Stomach smooth muscle (tissue), 2 donors: ENCODE measurements around the gene RAET1G.

Experiments
- H3K27ac ChIP-seq: one replicate; pipeline ENCODE4 v1.7.0; 2013; ENCODE audit warnings: mild to moderate bottlenecking, low read length, inconsistent platforms
- H3K27me3 ChIP-seq, 2 donors: one replicate each; pipeline ENCODE4 v1.7.0; 2013; ENCODE audit warnings: low read length in 2 of 2; ENCODE audit not compliant: insufficient read depth in 2 of 2, control insufficient read depth in 1 of 2
- H3K36me3 ChIP-seq, 2 donors: one replicate each; pipeline ENCODE4 v1.7.0; 2013; ENCODE audit warnings: low read length in 2 of 2; ENCODE audit not compliant: control insufficient read depth in 2 of 2, insufficient read depth in 2 of 2
- H3K4me1 ChIP-seq: one replicate; pipeline ENCODE4 v1.7.0; 2013; ENCODE audit warnings: low read length; ENCODE audit not compliant: control insufficient read depth, insufficient read depth
- H3K4me3 ChIP-seq, 2 donors: one replicate each; pipeline ENCODE4 v1.7.0; 2013; ENCODE audit warnings: low read length in 2 of 2
- H3K9ac ChIP-seq, 2 donors: one replicate each; pipeline ENCODE4 v1.7.0; 2013; ENCODE audit warnings: low read length in 2 of 2, mild to moderate bottlenecking in 1 of 2
- H3K9me3 ChIP-seq, 2 donors: one replicate each; pipeline ENCODE4 v1.7.0; 2013; ENCODE audit warnings: low read length in 2 of 2; ENCODE audit not compliant: control insufficient read depth in 2 of 2
- donor health status: healthy.
- donor health status: Pancreatic carcinoma.

The RAET1G gene

DNA sequence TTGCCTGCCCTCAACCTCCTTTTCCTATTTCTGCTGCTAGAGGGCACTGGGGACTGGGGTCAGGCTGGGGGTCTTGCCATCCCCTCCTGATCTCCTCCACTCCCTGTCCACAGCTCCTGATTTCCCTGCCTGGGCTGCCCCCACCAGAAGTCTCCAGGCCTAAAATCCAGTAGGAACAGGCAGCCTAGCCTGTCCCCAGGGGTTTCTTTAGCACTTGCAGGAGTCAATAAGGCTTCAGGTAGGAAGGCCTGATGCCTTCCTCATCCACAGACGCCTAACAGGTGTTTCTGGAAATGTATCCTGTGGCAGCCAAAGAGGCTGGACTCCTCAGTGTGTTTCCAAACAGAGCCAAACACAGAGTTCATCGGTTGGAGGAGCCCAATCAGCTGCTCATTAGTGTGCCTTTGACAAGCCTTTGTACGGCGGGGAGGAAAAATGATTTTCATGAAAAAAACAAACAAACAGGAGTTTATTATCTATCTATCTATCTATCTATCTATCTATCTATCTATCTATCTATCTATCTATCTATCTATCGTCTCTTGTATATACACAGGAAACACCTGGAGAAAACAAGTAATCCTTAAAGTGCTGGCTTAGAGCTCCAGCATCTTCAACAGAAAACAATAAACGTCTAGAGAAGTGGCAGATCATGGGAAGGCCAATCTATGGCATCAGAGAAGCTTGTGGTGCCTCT lies 21.3 kb downstream of the RAET1G start:
- no peaks in the 10 kb centered on the region for H3K36me3 ChIP-seq

DNA sequence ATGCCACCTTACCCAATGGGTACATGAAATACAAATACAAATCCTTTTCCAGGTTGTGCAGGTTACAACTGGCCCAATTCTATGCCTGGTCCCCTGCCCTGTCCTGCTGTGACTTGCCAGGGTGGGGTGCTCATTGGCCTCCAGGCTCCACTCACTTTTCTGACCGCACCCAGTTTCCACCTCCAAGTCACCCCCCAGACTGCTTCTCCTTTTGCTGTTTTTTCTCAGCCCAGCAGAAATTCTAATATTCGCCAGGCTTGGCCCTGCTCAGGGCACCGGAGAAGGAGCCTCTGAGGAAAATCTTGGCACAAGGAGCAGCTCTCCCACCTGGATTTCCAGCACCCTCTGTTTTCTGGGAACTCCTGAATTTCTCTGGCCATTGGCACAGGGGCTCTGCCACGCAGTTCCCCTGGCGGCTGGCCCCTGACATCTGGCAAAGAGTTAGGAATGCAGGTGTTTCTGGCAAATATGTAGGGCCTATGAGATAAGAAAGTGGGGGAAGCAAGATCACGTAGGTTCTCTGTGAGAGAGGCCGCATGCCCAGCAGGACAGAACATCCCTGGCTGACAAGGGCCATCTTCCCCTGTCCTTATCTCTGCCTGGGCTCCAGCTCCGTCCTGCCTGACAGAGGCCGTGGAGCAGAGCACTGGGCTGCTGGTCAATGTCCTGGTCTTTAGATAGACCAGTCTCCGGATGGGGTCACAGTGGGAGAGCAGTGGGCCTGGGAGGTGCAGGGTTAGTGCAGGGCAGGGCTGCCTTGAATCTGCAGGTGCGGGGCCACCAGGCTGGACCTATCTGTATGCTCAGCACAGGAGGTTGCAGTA lies 22.1 kb downstream of the RAET1G start:
- H3K36me3 ChIP-seq: no peaks in the 10 kb centered on the region
- H3K4me1 ChIP-seq: peaks cover 25% of the 10 kb centered on the region
- H3K9ac ChIP-seq: no peak overlapping the region
- H3K9me3 ChIP-seq: no peaks in the 10 kb centered on the region
- no peak overlapping the region for H3K27ac ChIP-seq
- H3K4me3 ChIP-seq: no peak overlapping the region
- H3K27me3 ChIP-seq: no peaks in the 10 kb centered on the region

More for the DNA sequence above, 21.3 kb downstream of the RAET1G start:
- Histone ChIP-seq H3K4me1 (peaks cover 17% of the 10 kb centered on the region), H3K27me3 (no peaks in the 10 kb centered on the region), H3K4me3 (no peak overlapping the region), H3K27ac (no peak overlapping the region), H3K9ac (no peak overlapping the region), H3K9me3 (no peaks in the 10 kb centered on the region)

DNA sequence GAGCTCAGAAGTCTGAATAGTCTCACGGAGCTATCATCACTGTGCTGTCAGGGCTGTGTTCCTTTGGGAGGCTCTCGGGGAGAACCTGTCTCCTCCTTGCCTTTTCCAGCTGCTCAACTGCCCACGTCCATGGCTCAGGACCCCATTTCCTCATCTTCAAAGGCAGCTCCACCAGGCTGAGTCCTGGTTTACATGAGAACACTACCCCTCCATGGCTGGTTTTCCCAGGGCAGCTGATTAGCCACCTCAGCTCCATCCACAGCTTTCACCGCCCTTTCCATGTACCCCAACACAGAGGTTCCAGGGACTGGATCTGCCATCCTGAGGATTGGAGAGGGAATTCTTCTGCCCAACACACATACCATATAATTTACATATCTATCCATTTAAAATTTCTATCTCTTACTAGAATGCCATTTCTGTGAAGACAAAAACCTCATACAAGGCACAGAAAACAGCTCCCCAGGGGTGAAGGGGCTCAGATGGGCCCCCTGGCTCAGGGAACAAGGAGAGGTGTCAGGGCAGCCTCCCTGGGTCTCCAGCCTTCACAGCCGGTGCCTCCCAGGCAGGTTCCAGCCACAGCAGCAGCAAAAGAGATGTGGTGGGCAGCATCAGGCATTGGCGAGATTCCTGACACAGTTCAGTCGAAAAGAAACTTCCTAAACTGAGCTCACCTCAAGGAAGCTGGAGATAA lies 22.8 kb downstream of the RAET1G start:
- H3K9me3 ChIP-seq: no peaks in the 10 kb centered on the region
- H3K9ac ChIP-seq: no peak overlapping the region
- H3K27ac ChIP-seq: no peak overlapping the region

DNA sequence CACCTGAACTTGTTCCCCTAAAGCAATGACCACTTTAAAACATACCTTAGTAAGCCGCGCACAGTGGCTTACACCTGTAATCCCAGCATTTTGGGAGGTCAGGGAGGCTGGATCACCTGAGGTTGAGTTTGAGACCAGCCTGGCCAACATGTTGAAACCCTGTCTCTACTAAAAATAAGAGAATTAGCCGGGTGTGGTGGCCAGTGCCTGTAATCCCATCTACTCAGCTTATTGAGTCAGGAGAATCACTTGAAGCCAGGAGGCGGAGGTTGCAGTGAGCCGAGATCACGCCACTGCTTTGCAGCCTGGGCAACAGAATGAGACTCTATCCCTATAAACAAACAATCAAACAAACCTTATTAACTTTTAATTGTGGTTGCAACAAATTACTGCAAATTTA lies 23.4 kb downstream of the RAET1G start:
- H3K4me1 ChIP-seq: peaks cover 36% of the 10 kb centered on the region
- no peak overlapping the region for H3K4me3 ChIP-seq
- H3K9ac ChIP-seq: no peak overlapping the region
- no peaks in the 10 kb centered on the region for H3K36me3 ChIP-seq
- no peaks in the 10 kb centered on the region for H3K27me3 ChIP-seq
- no peaks in the 10 kb centered on the region for H3K9me3 ChIP-seq
- no peak overlapping the region for H3K27ac ChIP-seq

More for the DNA sequence above, 22.8 kb downstream of the RAET1G start:
- no peaks in the 10 kb centered on the region for H3K36me3 ChIP-seq
- H3K4me1 ChIP-seq: peaks cover 32% of the 10 kb centered on the region
- no peak overlapping the region for H3K4me3 ChIP-seq
- no peaks in the 10 kb centered on the region for H3K27me3 ChIP-seq

DNA sequence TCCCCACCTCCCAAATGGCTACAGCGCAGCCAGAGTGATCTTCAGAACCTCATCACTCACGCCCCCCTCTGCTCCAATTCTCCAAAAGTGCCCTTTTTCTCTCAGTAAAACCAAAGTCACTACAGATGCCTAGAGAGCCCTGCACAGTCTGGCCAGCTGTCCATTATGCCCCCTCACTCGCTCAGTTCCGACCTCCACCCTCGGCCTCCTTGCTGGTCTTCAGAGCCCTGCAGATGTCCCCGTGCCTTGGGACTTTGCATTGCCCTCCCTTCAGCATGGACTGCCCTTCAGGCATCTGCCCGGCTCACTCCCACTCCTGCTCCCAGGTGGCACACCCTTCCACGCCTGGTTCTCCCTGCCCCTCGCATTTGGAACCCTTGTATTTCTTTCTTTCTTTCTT lies 24.0 kb downstream of the RAET1G start:
- Histone ChIP-seq H3K9ac (no peak overlapping the region), H3K27me3 (no peaks in the 10 kb centered on the region), H3K36me3 (no peaks in the 10 kb centered on the region), H3K4me1 (peaks cover 33% of the 10 kb centered on the region), H3K4me3 (no peak overlapping the region), H3K9me3 (no peaks in the 10 kb centered on the region), H3K27ac (no peak overlapping the region)

DNA sequence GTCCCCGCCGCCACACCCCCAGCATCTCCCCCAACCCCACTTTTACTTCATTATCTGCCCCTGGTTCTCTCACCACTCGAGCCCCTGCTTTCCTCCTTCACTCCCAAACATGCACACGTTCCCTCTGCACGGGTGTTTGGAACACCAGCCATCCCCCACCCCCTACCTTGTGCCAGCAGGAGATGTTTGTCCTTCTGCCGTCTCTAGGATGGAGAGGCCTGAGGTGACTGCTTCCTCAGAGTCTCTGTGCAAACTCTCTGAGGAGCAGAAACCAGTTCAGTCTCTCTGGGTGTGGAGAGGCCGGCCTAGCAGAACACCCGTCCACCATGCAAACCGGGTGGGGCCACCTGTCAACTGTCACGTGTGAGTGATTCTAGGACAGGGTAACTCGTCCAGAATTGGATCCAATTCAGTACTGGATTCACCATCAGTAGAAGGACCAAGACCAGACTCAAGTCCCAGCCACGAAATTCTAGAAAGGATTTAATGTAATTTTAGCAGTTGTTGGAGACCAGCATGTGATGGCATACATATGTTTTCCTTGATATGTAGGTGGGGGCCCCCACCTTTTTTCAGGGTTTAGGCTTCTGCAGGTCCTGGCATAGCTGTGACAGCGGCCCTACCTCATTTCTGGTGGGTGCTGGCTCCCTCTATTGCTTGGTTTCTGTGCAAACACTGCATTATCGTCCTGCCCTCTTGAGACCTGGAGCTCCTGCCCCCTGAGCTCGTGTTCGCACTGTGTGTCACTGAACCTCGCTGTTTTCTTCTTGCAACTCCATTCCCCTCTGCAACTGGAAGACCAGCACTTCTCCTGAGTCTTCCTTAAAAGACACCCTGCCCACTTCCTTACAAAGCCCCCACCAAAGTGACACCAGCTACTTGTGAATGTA lies 24.8 kb downstream of the RAET1G start, which contains the start of gene RAET1E:
RAET1E (minus strand) TSS at position 259 of the 890 bp plus-strand sequence. CDS start 7,212 bp downstream, outside the sequence.
- Histone ChIP-seq H3K9me3 (no peaks in the 10 kb centered on the region), H3K27ac (peak within 1 kb of the TSS; percentile 64), H3K9ac (peak within 1 kb of the TSS; percentile 51 to 58), H3K36me3 (no peaks in the 10 kb centered on the region), H3K4me3 (peak within 1 kb of the TSS; percentile 60 to 70), H3K4me1 (peaks cover 33% of the 10 kb centered on the region), H3K27me3 (no peaks in the 10 kb centered on the region)

DNA sequence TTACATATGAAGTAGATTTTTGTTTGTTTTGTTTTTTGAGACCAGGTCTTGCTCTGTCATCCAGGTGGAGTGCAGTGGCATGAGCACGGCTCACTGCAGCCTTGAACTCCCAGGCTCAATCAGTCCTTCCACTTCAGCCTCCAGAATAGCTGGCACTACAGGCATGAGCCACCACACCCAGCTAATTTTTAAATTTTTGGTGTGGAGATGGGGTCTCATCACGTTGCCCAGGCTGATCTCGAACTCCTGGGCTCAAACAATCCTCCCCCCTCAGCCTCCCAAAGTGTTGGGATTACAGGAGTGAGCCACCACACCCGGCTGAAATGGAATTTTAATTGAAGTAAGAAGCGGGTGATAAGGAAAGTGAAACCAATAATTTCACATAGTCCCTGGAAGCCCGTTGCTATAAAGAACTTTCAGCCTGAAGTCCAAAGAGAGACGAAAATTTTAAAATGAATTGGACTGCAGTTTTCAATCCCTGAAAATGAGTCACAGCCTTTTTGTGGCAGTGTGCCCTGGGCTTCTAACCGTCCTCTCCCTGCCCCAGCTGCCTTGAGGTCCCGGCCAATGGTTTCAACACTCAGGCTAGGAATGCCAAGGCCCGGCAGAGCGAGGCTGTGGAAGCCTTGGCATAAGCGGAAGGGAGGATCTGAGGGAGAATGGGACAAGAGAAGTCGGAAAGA lies 25.8 kb downstream of the RAET1G start:
- Histone ChIP-seq H3K9me3 (no peaks in the 10 kb centered on the region), H3K27me3 (no peaks in the 10 kb centered on the region), H3K4me3 (peak overlapping the region; percentile 60 to 70), H3K36me3 (no peaks in the 10 kb centered on the region), H3K4me1 (peaks cover 33% of the 10 kb centered on the region), H3K27ac (peak overlapping the region; percentile 64), H3K9ac (peak overlapping the region; percentile 51 to 58)

DNA sequence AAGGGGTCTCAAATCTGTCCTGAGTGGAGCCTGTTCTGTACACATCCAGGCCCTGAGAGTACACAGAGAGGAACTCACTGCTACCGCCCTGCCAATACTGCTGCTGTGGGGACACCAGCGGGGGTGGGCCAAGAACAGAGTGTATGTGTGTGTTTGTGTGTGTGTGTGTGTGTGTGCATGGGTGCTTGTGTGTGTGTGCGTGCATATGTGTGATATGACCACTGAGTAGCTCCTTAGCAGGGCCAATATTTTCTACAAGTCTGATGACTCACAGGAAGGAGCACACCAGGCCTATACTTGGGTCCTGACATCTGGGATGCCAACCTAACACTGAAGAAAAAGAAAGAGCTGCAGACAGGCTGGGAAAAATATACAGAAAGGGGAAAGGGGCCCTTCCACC lies 26.4 kb downstream of the RAET1G start:
- H3K4me3 ChIP-seq: peak overlapping the region; percentile 60 to 70
- H3K4me1 ChIP-seq: peaks cover 33% of the 10 kb centered on the region
- no peaks in the 10 kb centered on the region for H3K36me3 ChIP-seq
- no peak overlapping the region for H3K27ac ChIP-seq
- no peak overlapping the region for H3K9ac ChIP-seq
- H3K27me3 ChIP-seq: no peaks in the 10 kb centered on the region
- H3K9me3 ChIP-seq: no peaks in the 10 kb centered on the region

DNA sequence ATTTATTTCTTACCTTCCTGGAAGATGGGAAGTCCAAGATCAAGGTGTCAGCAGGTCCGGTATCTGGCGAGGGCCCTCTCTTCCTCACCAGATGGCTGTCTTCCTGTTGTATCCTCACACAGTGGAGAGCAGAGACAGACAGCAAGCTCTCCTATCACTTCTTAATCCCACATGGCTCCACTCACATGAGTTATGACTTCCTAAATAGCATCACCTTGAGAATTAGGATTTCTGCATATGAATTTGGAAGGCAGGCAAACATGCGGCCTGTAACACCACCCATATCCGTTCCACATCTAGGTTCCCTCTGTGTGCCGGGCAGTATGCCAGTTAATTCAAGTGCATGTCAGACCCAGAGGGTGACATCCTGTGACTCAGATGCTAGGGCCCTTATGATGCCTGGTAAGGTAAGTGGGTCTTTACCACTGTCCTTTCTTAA lies 27.1 kb downstream of the RAET1G start:
- H3K9me3 ChIP-seq: no peaks in the 10 kb centered on the region
- peaks cover 33% of the 10 kb centered on the region for H3K4me1 ChIP-seq
- no peak overlapping the region for H3K9ac ChIP-seq
- H3K4me3 ChIP-seq: no peak overlapping the region
- no peaks in the 10 kb centered on the region for H3K27me3 ChIP-seq
- no peaks in the 10 kb centered on the region for H3K36me3 ChIP-seq
- no peak overlapping the region for H3K27ac ChIP-seq
